Stimulated activated CD8-positive, alpha-beta memory T cell treated with anti-CD3 and anti-CD28 coated beads, Interleukin-12 subunit alpha, Interleukin-12 subunit beta, amount 100 ng/mL, for 24 hours (primary cell): Measurements from ENCODE around the gene CTCF.

Experiments used
- DNase-seq: peaks from one replicate; pipeline ENCODE4 v3.0.0-alpha.2; 2020; ENCODE audit errors: extremely low read depth

The CTCF gene

DNA sequence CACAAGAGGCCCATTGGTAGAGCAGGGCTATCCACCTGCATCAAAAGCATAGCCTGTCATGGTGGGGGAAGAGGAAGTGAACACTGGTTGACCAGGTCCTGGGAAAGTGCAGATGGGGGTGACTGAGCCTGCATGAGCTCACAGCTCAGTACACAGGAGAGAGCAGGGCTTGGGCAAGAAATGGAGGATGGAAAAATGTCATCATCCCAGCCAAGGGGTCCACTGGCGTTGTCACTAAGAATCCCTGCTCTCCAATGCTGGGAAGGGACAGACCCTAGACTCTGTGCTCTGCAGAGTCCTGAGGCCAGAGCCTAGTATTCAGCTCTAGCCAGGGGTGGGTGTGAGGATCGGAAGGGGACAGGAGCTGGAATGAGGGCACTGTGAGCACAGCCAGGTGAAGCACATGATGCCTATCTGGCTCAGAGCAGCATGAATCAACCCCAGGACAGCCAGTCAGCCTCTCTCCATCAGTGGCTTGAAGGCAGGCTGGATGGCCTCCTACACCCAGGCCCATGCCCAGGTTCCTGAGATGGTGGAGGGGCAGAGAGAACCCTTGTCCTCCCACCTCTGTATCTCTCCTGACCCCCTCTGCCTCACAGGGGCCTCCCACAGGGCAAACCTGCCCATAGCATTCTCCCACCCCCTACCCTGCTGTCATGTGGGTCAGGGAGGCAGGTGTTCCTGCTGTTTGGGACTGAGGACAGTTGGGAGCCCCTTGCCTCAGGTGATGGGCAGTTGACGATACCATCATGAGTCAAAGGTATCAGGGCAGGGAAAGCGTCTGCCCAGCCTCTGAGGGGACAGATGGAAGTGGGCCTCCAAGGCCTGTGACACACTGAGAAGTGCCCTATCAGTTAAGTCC lies 13.8 kb upstream of the CTCF start:
- no peak for DNase-seq

GRCh38 chr16:67549240-67549639 lies 13.1 kb upstream of the CTCF start:
- DNase-seq, result no peak

GRCh38 chr16:67549936-67550335 lies 12.4 kb upstream of the CTCF start:
- no peak for DNase-seq

DNA sequence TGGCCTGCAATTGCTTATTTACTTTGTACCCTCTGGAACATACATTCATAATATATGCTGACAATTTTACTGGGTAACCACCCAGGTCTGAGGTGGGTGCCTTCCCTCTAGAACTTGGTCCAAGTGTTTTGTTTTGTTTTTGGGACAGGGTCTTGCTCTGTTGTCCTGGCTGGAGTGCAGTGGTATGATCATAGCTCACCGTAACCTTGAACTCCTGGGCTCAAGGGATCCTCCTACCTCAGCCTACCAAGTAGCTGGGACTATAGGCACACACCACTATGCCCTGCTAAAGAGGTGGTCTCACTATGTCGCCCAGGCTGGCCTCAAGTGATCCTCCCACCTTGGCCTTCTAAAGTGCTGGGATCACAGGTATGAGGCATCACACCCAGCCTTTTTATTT lies 11.2 kb upstream of the CTCF start:
- DNase-seq, result no peak

DNA sequence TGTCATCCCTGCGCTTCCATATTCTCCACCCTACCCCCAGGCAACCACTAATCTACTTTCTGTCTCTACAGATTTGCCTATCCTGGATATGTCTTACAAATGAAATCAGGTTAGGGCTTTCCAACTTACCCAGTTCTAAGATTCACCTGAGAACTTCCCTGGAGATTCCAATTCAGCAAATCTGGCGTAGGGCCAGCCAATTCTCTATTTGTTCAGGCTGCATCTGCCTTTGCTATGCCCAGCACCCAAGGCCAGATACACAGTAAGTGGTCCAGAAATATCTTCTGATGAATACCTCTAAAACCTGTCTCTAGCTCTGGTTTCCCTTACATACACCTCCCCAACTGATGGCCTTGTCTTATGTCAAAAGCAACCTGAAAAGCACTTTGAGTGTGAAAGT lies 10.4 kb upstream of the CTCF start:
- no peak for DNase-seq

DNA sequence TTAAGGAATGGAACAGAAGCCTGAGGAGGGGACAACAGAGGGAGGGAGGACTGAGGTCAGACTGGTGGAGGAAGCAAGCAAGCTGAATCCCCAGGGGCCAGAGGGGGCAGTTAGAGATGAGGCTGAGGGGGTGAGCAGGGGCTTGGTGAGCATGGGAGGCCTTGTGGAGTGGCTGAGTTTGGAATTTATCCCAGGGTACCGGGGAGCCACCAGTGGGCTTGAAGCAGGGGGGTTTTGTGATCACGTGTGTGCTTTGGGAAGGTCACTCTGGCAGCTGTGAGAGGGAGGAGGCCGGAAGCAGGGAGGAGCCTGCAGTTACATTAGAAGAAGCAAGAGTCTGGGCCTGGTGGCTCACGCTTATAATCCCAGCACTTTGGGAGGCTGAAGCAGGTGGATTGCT lies 9.8 kb upstream of the CTCF start:
- DNase-seq, result no peak

GRCh38 chr16:67555795-67556212 lies 6.5 kb upstream of the CTCF start:
- no peak for DNase-seq

DNA sequence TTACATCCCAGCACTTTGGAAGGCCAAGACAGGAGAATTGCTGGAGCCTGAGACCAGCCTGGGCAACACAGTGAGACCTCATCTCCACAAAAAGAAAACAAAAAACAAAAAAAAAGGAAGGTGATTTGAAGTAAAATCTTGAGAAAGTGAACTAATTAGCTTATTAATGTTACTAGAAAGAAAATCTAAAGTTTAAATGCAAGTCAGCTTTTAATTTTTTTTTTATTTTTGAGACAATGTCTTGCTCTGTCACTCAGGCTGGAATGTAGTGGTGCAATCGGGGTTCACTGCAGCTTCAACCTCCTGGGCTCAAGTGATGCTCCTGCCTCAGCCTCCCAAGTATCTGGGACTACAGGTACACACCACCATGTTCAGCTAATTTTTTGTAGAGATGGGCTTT lies 3.5 kb upstream of the CTCF start:
- DNase-seq, result no peak

GRCh38 chr16:67560827-67561342 lies 1.4 kb upstream of the CTCF start:
- no peak for DNase-seq

DNA sequence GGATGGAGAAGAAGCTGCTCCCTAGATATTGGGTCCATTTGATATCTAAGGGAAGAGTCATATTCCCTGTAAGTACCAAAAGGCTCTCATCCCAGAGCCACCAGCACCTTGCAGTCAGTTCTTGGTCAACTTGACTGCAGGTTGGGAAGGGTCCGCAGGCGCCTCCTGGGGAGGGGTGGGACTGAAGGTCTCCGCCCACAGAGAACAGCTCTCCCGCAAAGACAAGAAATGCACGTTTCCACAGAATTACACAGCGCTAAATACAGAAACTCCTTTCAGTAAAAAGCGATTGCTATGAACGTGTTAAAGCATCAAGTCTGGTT lies 864 bp upstream of the CTCF start:
- no peak for DNase-seq

DNA sequence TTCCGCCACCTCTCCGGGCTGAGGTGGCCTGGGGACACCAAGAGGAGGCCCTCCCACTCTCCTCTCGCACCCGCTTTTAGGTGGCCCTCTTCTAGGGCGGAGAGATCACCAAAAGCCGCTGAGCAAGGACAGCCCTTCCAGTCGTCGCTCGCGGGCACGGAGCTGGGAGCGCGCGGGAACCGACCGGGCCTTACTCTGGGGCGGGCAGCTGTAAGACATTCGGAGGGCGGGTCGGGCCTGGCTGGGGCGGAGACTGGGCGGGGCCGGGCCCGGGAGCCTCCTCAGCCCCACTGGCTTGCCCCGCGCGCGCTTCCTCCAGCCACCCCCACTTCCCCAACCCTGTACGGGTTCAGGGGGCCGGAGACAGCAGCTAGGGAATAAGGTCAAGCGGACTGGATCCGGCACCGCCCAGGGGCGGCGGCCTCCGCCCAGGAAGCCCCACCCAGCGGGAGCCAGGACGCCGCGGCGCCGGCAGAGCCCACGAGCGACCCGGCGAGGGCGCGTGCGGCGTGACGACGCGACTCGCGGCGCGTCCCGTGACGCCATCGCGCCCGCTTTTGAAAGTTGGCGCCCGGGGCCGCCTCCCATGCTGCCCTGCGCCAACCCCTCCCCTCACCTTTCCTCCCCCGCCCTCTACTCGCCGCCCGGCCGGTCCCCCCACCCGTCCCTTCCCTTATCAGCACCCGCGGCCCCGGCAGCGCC lies 351 bp upstream of the CTCF start:
- peak; percentile 92 for DNase-seq

DNA sequence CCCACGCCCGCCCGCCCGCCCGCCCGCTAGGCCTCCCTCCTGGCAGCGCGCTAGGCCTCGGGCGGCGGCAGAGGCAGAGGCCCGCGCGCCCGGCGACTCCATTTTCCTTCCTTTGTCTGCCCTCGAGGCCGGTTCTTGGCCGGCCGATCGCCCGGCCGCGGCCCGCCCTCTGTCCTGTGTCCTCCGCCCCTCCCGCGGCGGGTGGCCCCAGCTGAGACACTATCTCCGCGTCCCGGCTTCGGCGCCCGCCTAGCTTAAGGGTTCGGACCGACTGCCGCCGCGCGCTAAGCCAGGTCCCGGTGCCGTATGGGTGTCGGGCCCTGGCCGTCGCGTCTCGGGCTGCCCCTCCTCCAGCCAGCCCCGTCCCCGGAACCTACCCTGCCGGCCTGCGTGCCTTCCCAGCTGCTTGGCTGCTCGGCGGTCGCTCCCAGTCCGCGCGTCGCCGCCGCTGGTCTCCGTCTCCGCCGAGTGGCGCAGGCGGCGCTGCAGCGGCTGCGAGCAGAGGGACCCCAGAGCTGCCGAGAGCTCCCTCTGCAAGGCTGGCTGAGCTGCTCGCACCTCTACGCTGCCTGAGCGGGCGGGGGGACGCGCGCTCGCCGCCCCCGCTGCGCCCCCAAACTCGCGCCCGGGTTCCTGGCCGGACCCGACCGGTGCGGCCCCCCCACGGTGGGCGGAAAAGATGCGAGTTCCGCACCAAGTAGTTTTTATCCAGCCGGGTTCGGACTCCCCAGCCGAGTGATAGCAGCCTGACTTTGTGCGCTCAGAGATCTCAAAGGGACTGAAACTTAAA lies 787 bp downstream of the CTCF start:
- DNase-seq, result no peak

GRCh38 chr16:67563708-67564468 lies 1.6 kb downstream of the CTCF start:
- no peak for DNase-seq

GRCh38 chr16:67565470-67566100 lies 3.3 kb downstream of the CTCF start:
- no peak for DNase-seq

- no peak for DNase-seq
These were observed 9.1 kb downstream of the CTCF start for GRCh38 chr16:67571464-67571863.

DNA sequence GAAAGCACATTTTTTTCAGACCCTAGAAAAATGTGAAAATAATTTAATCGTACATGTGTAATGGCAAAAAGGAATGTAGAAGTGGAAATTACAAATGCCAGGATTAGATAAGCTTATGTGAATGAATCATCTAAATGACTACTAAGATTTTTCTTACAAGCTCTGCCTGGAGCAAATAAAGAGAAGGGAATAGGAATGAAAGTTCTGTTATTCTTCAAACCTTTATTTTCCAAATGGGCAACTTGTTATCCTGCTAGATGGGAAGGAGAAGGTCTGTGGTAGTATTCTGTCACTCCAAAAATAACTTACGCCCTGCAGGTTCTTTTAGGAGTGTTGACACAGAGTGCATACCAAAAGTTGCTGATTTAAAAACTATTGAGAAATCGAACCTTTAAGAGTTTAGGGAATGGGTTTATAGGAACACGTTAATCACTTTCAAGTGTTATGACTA lies 9.7 kb downstream of the CTCF start:
- DNase-seq, result no peak

GRCh38 chr16:67579686-67580085 lies 17.4 kb downstream of the CTCF start:
- DNase-seq, result no peak

GRCh38 chr16:67580202-67580601 lies 17.9 kb downstream of the CTCF start:
- no peak for DNase-seq

- DNase-seq, result no peak
These were observed 31.0 kb downstream of the CTCF start for GRCh38 chr16:67593288-67593687.

DNA sequence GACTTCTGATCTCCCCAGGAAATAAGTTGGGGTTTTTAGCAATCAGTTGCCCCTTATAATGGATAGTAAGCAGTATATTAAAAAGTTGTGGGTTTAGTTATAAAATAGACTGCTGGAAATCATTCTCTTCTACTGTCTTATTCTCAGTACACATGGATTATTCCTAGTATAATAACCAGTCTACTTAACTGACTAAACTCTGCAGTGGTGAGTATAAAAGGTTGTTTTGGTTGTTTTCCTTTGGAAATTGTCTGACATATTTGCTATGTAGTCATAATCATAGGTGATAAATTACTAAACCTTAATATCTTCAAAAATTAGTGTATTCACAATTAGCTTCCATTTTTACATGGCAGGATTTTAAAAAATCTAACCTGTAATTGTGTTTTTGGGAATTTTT lies 31.4 kb downstream of the CTCF start:
- no peak for DNase-seq

DNA sequence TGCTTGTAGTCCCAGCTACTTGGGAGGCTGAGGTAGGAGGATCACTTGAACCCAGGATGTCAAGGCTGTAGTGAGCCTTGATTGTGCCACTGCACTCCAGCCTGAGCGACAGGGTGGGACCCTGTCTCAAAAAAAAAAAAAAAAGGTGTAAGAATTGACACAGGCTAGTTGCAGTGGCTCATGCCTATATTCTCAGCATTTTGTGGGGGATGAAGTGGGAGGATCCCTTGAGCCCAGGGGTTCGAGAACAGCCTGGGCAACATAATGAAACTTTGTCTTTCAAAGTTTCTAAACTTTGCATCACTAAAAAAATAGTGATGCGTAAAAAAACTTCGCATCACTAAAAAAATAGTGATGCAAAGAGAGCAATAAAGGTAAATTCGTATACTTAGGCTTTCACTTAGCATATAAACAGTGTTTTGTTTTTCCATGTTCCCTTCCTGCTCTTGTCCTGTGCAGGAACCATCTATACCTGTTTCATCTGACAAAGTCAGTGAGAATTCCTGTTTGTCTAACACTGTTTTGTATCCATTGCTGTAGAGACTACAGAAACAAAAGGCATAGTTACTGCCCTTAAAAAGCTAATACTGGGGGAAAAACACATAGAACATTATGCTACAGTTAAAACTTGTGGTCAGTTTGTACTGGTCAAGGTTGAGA lies 32.1 kb downstream of the CTCF start:
- no peak for DNase-seq
